AG04450 (cell line): ENCODE data around the gene BEST1. TPM values are rescaled to one million over a fixed set of nuclear protein-coding genes. Genes with fewer than 3 reads are reported as not detected.

Source experiments
- CTCF ChIA-PET: fragments of 300-600, 350-600 bp; formaldehyde crosslinking; extraction: SDS; loops from one replicate; lab custom pipeline; 2022; ENCODE audit warnings: antibody characterized with exemption, inconsistent platforms; lab: Charles Lee
- POLR2A ChIA-PET: fragments of 350-600 bp; formaldehyde crosslinking; extraction: SDS; loops from one replicate; lab custom pipeline; 2021; ENCODE audit warnings: antibody characterized with exemption, inconsistent platforms; lab: Yijun Ruan, JAX
- DNase-seq: peaks from one replicate; pipeline ENCODE4 v3.0.0-alpha.2; 2011; ENCODE audit warnings: low read depth, low spot score
- H3K27ac ChIP-seq: one replicate; pipeline ENCODE4 v1.5.1; 2012; ENCODE audit warnings: low read depth, low read length, control low read depth
- H3K27me3 ChIP-seq: one replicate; pipeline ENCODE4 v1.6.0; 2012; ENCODE audit warnings: low read length; ENCODE audit not compliant: control insufficient read depth, insufficient read depth
- H3K4me3 ChIP-seq: 2 replicates; pipeline ENCODE4 v1.5.1; 2011; ENCODE audit warnings: mild to moderate bottlenecking, low read depth, low read length, control low read depth
- H3K9me3 ChIP-seq: 2 replicates; pipeline ENCODE4 v1.5.1; 2012; ENCODE audit warnings: low read length; ENCODE audit not compliant: control insufficient read depth, insufficient read depth
- polyA plus RNA-seq: library from polyadenylated mRNA; depleted of rRNA; stranded (reverse); fragments of >200 nt; gene quantifications from 2 replicates; pipeline ENCODE4 v1.2.3, GENCODE V29; 2011
- TF ChIP-seq, protein P1 (sequence below): IDR thresholded peaks from 2 replicates; pipeline ENCODE4 v1.5.1; 2011; ENCODE audit warnings: low read depth, low read length, control low read depth, inconsistent platforms

Gene BEST1
- polyA plus RNA-seq, 1 experiment: 2.6 TPM

DNA sequence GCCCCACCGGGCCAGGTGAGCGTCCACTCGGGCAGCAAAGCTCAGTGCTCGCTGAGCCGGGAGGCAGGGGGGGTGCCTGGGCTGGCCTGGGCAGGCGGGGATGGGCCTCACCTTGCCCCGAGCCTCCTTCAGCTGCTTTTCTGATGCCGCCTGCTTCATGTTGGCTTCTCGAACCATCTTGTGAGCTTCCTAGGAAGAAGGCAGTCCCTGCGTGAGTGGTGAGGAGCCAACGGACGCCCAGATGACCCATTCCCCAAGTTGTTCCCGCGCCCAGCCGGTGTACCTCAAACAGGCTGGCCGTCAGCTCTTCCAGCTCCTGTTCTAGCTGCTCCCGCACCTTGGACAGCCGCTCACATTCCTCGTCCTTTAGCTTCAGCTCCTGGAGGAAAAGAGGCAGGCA lies 42.9 kb upstream of the BEST1 start:
- TF ChIP-seq, protein P1, sequence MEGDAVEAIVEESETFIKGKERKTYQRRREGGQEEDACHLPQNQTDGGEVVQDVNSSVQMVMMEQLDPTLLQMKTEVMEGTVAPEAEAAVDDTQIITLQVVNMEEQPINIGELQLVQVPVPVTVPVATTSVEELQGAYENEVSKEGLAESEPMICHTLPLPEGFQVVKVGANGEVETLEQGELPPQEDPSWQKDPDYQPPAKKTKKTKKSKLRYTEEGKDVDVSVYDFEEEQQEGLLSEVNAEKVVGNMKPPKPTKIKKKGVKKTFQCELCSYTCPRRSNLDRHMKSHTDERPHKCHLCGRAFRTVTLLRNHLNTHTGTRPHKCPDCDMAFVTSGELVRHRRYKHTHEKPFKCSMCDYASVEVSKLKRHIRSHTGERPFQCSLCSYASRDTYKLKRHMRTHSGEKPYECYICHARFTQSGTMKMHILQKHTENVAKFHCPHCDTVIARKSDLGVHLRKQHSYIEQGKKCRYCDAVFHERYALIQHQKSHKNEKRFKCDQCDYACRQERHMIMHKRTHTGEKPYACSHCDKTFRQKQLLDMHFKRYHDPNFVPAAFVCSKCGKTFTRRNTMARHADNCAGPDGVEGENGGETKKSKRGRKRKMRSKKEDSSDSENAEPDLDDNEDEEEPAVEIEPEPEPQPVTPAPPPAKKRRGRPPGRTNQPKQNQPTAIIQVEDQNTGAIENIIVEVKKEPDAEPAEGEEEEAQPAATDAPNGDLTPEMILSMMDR: no peak
- Histone ChIP-seq H3K9me3 (no peaks in the 10 kb centered on the region; the same call in 1 of the 2 replicates), H3K27me3 (peaks cover 2% of the 10 kb centered on the region), H3K4me3 (no peak overlapping the region), H3K27ac (no peak overlapping the region)
- no peak for DNase-seq
- CTCF ChIA-PET: interaction anchor here (0.5 to 4.4 kb wide), 4 partner anchors 9 to 175 kb away, joined by 3 to 61 read pairs (median 8); no protein-coding TSS in a partner anchor
- POLR2A ChIA-PET: interaction anchor here (0.9 kb wide), 1 partner anchor 17 kb away, joined by 3 read pairs; no protein-coding TSS in a partner anchor

DNA sequence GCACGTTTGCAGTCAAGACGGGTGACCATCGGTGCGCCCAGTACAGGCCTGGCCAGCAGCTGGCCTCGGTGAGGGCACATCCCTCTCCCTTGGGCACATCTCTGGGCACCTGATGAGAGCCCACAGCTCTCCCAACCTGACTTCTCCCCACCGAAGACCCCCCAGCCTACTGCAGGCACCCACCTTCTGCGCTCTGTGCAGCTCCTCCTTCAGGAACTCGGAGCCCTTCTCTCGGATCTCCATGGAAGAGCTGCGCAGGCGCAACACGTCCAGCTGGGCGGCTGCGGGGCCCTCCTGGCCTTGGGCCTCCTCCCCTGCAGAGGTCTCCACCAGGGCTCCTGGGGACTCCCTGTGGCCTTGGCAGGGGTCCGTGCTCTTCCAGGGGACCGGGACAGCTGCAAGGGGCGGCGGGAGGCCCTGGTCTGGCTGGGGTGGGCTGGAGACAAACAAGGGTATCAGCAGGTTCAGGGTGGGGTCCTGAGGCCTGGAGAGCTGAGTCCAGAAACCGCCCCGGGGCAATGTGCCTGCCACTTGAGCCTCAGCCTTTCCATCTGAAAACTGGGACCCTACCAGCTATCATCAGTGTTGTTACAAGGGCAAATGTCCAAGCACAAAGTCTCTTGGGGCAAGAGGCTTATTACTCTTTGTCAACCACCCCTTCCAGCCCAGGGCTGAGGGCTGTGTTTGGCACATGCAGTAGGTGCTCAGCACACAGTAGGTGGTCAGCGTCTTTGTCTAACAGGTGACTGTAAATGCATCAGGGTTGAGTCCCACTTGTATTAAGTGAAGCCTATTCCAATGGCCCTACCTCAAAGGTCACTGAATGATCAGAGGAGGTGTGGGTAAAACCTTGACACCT lies 42.1 kb upstream of the BEST1 start:
- TF ChIP-seq, protein P1: no peak
- Histone ChIP-seq H3K9me3 (no peaks in the 10 kb centered on the region; the same call in 1 of the 2 replicates), H3K27me3 (peaks cover 2% of the 10 kb centered on the region), H3K27ac (no peak overlapping the region), H3K4me3 (no peak overlapping the region)
- POLR2A ChIA-PET: no interaction called here
- DNase-seq: no peak
- CTCF ChIA-PET: interaction anchor here (1.1 to 4.4 kb wide), 5 partner anchors 10 to 200 kb away, joined by 4 to 61 read pairs (median 6); no protein-coding TSS in a partner anchor

DNA sequence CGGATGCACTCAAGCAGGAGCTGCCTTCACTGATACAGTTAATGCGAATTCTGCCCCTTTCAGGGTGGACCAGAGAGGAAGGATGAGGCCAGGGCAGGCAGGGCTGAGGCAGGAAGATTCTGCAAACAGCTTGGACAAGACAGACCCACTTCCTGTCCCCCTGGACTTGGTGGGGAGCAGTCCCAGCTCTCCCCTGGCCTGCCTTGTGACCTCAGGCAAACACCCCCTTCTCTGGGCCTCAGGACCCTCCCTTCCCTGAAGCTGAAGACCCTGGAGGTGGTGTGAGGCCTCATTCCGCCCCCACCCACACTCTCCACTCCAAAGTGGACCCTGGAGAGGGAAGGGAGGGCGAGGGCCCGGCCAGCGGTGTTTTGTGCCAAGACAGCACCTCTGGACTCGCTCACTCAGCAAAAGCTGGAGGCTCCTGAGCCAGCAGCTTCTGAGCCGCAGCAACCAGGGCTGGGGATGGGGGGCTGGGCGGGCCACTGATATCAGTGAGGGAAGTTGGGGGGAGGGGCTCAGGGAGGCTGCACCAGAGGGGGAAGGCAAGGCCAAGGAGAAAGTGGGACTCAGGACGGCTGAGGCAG lies 41.3 kb upstream of the BEST1 start:
- DNase-seq: no peak
- CTCF ChIA-PET: interaction anchor here (0.7 to 4.4 kb wide), 5 partner anchors 10 to 199 kb away, joined by 3 to 61 read pairs (median 4); no protein-coding TSS in a partner anchor
- H3K9me3 ChIP-seq: no peaks in the 10 kb centered on the region; the same call in 1 of the 2 replicates
- no peak overlapping the region for H3K4me3 ChIP-seq
- TF ChIP-seq, protein P1: no peak
- peaks cover 2% of the 10 kb centered on the region for H3K27me3 ChIP-seq
- H3K27ac ChIP-seq: no peak overlapping the region
- POLR2A ChIA-PET: no interaction called here

DNA sequence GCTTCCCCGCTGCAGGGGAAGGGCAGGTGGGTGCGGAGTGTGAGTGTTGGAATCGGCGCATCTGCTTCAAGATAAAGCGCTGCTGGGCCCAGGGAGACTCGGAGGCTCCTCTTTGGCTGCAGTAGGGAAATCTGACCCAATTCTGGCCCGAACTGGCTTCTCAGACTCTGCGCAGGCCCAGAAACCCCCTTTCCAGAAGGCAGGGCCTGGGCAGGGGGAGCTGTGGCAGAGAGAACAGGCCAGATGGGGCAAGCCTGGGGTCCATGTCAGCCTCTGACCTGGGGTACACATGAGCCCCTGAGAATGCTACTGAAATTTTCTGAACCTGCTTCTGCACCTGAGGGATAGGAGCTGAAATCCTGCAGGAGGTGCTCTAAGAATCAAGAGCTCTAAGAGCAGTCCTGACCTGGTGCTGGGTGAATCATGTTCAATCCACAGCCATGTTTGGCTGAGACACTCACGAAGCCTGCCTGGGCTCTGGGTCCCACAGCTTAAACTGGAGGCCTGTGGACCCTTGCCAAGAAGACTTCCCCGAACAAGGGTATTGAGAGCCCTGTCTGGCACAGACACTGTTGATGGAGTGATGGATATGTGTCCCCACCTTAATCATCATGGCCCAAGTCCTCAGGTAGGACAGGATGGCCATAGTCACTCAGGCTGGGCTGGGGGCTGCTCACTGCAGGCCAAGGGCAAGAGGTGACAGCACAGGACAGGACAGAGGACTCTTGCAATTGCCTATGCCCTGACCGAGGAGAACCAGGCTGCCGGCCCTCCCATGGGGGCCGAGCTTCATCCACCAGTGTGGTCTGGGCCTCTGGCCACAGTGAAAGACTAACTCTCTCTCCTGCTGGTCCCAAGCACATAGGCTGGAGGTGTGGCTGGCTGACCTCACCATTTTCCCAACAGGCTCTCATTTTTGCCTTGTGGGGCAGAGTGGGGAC lies 39.7 kb upstream of the BEST1 start:
- peaks cover 2% of the 10 kb centered on the region for H3K27me3 ChIP-seq
- H3K27ac ChIP-seq: no peak overlapping the region
- TF ChIP-seq, protein P1: no peak
- H3K9me3 ChIP-seq: no peaks in the 10 kb centered on the region
- no peak overlapping the region for H3K4me3 ChIP-seq
- CTCF ChIA-PET: interaction anchor here (0.9 to 4.4 kb wide), 3 partner anchors 12 to 171 kb away, joined by 3 to 61 read pairs (median 4); no protein-coding TSS in a partner anchor
- POLR2A ChIA-PET: no interaction called here
- DNase-seq: no peak
